LNCAP (cell line): ENCODE data around the gene WDR7.

ENCODE experiments used
- CTCF ChIP-seq: fragments of 450-650 bp; IDR thresholded peaks from 2 replicates; pipeline ENCODE4 v1.5.1; 2017; ENCODE audit warnings: mild to moderate bottlenecking

WDR7 gene

GRCh38 chr18:56712761-56713160, 61.6 kb downstream of the WDR7 start:
- no peak for TF ChIP-seq CTCF

- TF ChIP-seq CTCF, result no peak
Measured at GRCh38 chr18:56715121-56715520, 64.0 kb downstream of the WDR7 start.

GRCh38 chr18:56716692-56717146, 65.6 kb downstream of the WDR7 start:
- TF ChIP-seq CTCF, result no peak

- TF ChIP-seq CTCF, result no peak
Measured at GRCh38 chr18:56721031-56721430, 69.9 kb downstream of the WDR7 start.

DNA sequence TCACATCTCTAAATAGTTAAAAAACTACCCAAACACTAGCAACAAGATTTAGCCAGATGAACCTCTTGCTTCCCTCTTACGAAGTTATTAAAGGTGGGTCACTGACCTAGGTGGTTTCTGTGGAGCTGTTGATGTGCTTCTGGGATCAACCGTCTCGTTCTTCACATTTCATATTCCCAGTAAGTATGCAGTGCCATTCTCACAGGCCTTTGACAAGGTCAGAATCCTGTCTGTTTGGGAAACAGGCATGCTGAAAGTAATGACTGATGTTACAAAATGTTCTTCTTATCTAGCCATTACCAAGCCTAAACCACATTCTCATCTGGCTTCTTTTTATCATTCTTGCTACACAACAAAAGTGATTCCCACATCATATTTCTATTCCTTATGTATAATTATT, 70.3 kb downstream of the WDR7 start:
- no peak for TF ChIP-seq CTCF

DNA sequence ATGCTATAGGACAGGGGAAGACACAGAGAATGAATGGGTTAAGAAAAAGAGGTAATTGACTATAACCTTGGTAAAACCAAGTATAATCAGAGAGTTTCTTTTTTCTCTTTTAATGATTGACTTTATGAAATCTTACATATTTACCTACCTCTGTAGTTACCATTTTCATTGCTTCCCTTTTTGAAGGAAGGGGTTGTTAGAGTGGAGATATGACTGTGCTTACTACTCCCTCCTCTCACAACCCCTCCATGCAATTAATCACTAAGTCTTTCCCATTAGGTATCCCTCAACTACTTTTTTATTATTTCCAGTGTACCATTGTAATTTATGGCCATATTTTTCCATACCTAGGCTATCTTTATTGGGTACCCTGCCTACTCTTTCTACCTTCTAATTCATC, 71.4 kb downstream of the WDR7 start:
- no peak for TF ChIP-seq CTCF

- TF ChIP-seq CTCF, result no peak
Measured at GRCh38 chr18:56723068-56723467, 71.9 kb downstream of the WDR7 start.

DNA sequence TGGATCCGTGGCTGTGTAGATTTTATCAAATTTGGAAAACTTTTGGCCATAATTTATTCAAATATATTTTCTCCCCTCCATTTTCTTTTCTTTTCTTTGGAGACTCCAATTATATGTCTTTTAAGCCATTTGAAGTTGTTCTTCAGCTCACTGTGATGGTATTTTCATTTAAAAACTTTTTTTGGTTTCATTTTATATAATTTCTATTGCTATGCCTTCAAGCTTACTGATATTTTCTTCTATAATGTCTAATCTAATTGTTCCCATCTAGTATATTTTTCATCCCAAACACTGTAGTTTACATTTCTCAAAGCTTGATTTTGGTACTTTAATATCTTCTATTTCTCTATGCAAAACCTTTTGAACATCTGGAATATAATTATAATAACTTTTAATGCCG, 72.5 kb downstream of the WDR7 start:
- no peak for TF ChIP-seq CTCF
